Osteocyte (in vitro differentiated cells): Measurements from ENCODE around the gene ATRNL1. TPM values are rescaled to one million over a fixed set of nuclear protein-coding genes. Genes with fewer than 3 reads are reported as not detected.

Experiments used
- DNase-seq: peaks from one replicate; pipeline ENCODE4 v3.0.0; 2021; ENCODE audit warnings: mixed read lengths; ENCODE audit not compliant: unreplicated experiment; ENCODE audit errors: extremely low spot score
- H3K27ac Mint-ChIP-seq: one replicate; pipeline ENCODE4 v1.8.0; 2021; ENCODE audit warnings: mild to moderate bottlenecking, mixed read lengths; ENCODE audit not compliant: unreplicated experiment
- H3K27me3 Mint-ChIP-seq: one replicate; pipeline ENCODE4 v1.8.0; 2021; ENCODE audit warnings: mixed read lengths; ENCODE audit not compliant: unreplicated experiment
- H3K36me3 Mint-ChIP-seq: one replicate; pipeline ENCODE4 v1.8.0; 2021; ENCODE audit warnings: mixed read lengths; ENCODE audit not compliant: unreplicated experiment
- H3K4me1 Mint-ChIP-seq: one replicate; pipeline ENCODE4 v1.8.0; 2021; ENCODE audit warnings: mixed read lengths; ENCODE audit not compliant: unreplicated experiment
- H3K4me3 Mint-ChIP-seq: one replicate; pipeline ENCODE4 v1.8.0; 2021; ENCODE audit warnings: mild to moderate bottlenecking, moderate library complexity, mixed read lengths; ENCODE audit not compliant: unreplicated experiment
- H3K9me3 Mint-ChIP-seq: one replicate; pipeline ENCODE4 v1.8.0; 2021; ENCODE audit warnings: mixed read lengths; ENCODE audit not compliant: unreplicated experiment
- total RNA-seq: library from RNA; stranded (reverse); gene quantifications from 2 replicates; pipeline ENCODE4 v1.2.1, GENCODE V29; 2021
- TF ChIP-seq, protein P1 (sequence below): fragments of 200-600 bp; sonication (generic); IDR thresholded peaks from 2 replicates; pipeline ENCODE4 v1.5.0; 2021; ENCODE audit warnings: antibody characterized with exemption, mild to moderate bottlenecking, moderate library complexity

The ATRNL1 gene
- total RNA-seq, 1 donor from 2014 or later = 20.2 TPM

DNA sequence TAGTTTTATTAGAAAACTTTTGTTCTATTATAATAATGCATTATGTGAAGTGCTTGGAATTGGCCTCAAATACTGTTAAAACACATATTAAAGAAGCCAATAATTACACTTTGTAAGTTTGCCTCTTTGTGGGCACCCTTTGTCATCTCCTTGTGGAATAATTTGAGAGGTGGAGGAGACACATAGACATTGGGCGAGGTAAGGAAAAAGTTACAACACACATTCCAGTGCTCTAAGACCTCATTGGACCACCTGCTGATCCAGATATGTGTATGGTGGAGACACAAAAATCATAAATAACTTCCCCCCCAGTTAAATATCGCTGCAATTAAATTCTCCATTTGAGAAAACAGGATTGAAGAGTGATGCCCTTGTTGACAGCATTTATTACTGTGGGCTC, 668.0 kb downstream of the ATRNL1 start:
- peaks cover 16% of the 10 kb centered on the region for H3K9me3 Mint-ChIP-seq
- H3K36me3 Mint-ChIP-seq = no peaks in the 10 kb centered on the region
- H3K27ac Mint-ChIP-seq = no peak overlapping the region
- DNase-seq = no peak
- no peaks in the 10 kb centered on the region for H3K27me3 Mint-ChIP-seq
- no peak overlapping the region for H3K4me3 Mint-ChIP-seq
- H3K4me1 Mint-ChIP-seq = peaks cover 15% of the 10 kb centered on the region
- TF ChIP-seq, protein P1, sequence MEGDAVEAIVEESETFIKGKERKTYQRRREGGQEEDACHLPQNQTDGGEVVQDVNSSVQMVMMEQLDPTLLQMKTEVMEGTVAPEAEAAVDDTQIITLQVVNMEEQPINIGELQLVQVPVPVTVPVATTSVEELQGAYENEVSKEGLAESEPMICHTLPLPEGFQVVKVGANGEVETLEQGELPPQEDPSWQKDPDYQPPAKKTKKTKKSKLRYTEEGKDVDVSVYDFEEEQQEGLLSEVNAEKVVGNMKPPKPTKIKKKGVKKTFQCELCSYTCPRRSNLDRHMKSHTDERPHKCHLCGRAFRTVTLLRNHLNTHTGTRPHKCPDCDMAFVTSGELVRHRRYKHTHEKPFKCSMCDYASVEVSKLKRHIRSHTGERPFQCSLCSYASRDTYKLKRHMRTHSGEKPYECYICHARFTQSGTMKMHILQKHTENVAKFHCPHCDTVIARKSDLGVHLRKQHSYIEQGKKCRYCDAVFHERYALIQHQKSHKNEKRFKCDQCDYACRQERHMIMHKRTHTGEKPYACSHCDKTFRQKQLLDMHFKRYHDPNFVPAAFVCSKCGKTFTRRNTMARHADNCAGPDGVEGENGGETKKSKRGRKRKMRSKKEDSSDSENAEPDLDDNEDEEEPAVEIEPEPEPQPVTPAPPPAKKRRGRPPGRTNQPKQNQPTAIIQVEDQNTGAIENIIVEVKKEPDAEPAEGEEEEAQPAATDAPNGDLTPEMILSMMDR = no peak

DNA sequence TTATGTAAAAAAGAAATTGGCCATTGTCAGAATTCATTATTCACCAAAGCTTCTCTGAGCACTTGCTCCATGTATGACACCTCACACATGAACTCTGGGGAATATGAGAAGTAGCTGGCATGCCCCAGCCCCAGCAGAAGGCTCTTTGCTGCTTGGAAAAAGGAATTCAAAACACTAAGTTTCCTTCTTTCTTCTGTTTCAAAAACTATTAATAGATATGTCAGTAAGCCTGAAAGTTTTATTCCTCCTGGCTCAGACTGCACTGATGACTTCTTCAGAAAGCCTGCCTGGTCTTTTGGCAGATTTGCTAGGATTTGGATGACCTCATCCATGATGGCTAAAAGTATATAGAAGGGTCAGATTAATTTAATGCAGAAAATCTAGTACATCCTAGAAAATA, 668.9 kb downstream of the ATRNL1 start:
- TF ChIP-seq, protein P1 = no peak
- peaks cover 15% of the 10 kb centered on the region for H3K4me1 Mint-ChIP-seq
- no peaks in the 10 kb centered on the region for H3K36me3 Mint-ChIP-seq
- no peak for DNase-seq
- H3K4me3 Mint-ChIP-seq = no peak overlapping the region
- H3K27ac Mint-ChIP-seq = peak overlapping the region; percentile 57
- H3K27me3 Mint-ChIP-seq = no peaks in the 10 kb centered on the region
- peaks cover 7% of the 10 kb centered on the region for H3K9me3 Mint-ChIP-seq

DNA sequence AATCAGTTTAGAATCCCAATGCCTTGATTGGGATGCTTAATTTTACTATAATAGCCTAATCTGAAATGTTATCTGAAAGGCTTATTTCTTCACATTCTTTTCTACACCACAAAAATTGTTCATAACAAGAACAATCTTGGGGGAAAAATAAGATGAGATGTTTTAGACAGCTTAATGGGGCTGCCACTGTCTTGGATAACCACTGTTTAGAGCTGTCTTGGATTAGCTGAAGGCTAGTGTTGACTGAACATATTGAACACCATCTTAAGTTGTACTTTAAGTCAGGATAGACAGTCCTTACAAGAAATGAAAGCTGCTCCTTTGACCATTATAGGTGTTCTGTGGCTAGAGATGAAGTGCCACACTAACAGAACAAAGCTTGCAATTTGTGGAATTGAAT, 678.6 kb downstream of the ATRNL1 start:
- Mint-ChIP-seq H3K9me3 (no peaks in the 10 kb centered on the region), H3K4me1 (peaks cover 22% of the 10 kb centered on the region), H3K36me3 (no peaks in the 10 kb centered on the region), H3K4me3 (no peak overlapping the region), H3K27me3 (no peaks in the 10 kb centered on the region), H3K27ac (no peak overlapping the region)
- no peak for DNase-seq
- TF ChIP-seq, protein P1 = no peak

DNA sequence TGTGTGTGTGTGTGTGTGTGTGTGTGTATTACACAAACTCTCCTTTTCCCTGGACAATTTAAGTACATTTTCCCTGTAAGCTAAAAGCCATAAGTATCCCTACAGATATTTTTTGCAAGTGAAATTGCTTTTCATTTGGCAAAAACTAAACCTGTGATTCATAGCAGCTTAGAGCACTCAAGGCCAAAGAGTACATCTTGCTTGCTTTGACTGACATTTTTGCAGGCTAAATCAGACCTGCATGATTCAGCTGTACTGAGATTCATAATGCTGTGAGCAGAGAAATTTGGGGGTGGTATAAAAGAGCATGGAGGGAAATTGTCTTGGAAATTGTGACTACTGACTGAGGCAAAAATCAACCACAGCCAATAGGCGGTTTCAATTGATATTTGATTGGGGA, 679.4 kb downstream of the ATRNL1 start:
- Mint-ChIP-seq H3K27ac (peak overlapping the region; percentile 4), H3K36me3 (no peaks in the 10 kb centered on the region), H3K4me1 (peaks cover 22% of the 10 kb centered on the region), H3K27me3 (no peaks in the 10 kb centered on the region), H3K4me3 (no peak overlapping the region), H3K9me3 (no peaks in the 10 kb centered on the region)
- TF ChIP-seq, protein P1 = no peak
- no peak for DNase-seq

DNA sequence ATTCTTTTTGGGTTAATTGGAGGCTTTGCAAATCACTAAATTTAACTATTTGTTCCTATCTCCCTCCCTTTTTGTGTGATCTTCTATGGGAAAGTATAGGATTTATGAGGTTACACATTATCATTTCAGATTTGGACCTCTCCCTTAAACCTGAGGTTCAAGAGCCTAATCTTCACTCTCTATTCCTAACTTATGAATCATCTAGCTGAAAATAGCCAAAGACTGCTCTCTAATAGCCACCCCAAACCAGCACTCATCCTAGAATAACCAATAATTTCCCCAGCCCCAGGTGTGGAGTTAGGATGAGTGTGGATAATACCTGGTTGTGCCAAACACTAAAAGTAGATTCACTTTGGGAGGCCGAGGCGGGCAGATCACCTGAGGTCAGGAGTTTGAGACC, 680.7 kb downstream of the ATRNL1 start:
- H3K36me3 Mint-ChIP-seq = no peaks in the 10 kb centered on the region
- H3K9me3 Mint-ChIP-seq = peaks cover 3% of the 10 kb centered on the region
- H3K4me3 Mint-ChIP-seq = no peak overlapping the region
- DNase-seq = no peak
- TF ChIP-seq, protein P1 = no peak
- no peaks in the 10 kb centered on the region for H3K27me3 Mint-ChIP-seq
- H3K27ac Mint-ChIP-seq = peak overlapping the region; percentile 18
- H3K4me1 Mint-ChIP-seq = peaks cover 22% of the 10 kb centered on the region
